ENCODE measurements around the gene LBH. TPM values are rescaled to one million over a fixed set of nuclear protein-coding genes. Genes with fewer than 3 reads are reported as not detected.

Gene LBH
- total and polyA plus RNA-seq, 4 donors = 56.1 to 213 (median 94.5) TPM

DNA sequence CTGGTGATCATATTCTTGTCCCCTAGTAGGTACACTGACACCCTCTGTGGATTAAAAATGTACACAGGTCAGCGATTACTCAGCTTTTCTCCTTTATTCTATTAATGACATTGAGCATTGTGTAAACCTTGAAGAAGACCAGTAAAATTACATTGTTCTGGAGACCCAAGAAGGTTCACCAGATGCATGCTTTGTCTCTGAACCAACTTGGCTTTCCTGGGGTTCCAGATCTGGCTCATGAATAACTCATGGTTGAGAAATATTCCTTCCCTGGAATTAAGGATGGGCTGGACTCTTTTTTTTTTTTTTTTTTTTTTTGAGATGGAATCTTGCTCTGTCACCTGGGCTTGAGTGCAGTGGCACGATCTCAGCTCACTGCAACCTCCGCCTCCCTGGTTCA lies 11.9 kb downstream of the LBH start:
- intact Hi-C loops (cut with DNase I) = no loop called here
- 96 to 98% methylated on average over 3 of the region's 3 CpGs for WGBS, 2 donors
- no peak for DNase-seq
- Histone ChIP-seq H3K27me3 (ENCODE audit: control insufficient read depth in 1 of 2, insufficient read depth in 2 of 2, low read length in 1 of 2) (no peaks in the 10 kb centered on the region), H3K4me3 (ENCODE audit: low read length in 2 of 2) (no peak overlapping the region), H3K27ac (ENCODE audit: low read depth in 1 of 2, low read length in 2 of 2) (no peak overlapping the region), H3K36me3 (ENCODE audit: control insufficient read depth in 1 of 2, insufficient read depth in 2 of 2, low read length in 1 of 2) (peaks cover 0 to 4% of the 10 kb centered on the region in 2 donors), H3K4me1 (ENCODE audit: control insufficient read depth in 1 of 2, insufficient read depth in 2 of 2, low read length in 2 of 2) (peaks cover 6 to 9% of the 10 kb centered on the region in 2 donors), H3K9me3 (ENCODE audit: control insufficient read depth, low read length) (no peaks in the 10 kb centered on the region)
- no peak for ATAC-seq (ENCODE audit: low FRiP score)

DNA sequence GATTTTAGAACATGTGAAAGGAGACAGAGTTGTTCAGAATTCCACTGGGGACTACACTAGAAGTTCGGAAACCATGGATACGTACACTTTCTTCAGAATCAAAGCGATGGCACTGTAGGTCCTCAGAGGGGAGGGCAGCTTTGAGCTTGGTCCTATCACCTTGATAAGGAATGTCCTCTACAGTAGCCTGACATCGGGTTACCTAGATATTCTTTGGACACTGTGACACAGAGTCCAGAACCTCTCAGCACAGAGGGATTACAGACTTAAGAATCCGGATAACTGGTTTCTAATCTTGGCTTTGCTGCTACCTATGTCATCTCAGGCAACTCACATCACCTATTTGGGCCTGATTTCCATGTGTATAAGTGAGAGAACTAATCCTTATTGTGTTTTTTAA lies 14.0 kb downstream of the LBH start:
- Histone ChIP-seq H3K36me3 (ENCODE audit: control insufficient read depth in 1 of 2, insufficient read depth in 2 of 2, low read length in 1 of 2) (no peaks in the 10 kb centered on the region), H3K4me3 (ENCODE audit: low read length in 2 of 2) (no peak overlapping the region), H3K9me3 (ENCODE audit: control insufficient read depth, low read length) (no peaks in the 10 kb centered on the region), H3K27ac (ENCODE audit: low read depth in 1 of 2, low read length in 2 of 2) (no peak overlapping the region), H3K4me1 (ENCODE audit: control insufficient read depth in 1 of 2, insufficient read depth in 2 of 2, low read length in 2 of 2) (peaks cover 4 to 6% of the 10 kb centered on the region in 2 donors), H3K27me3 (ENCODE audit: control insufficient read depth in 1 of 2, insufficient read depth in 2 of 2, low read length in 1 of 2) (no peaks in the 10 kb centered on the region)
- intact Hi-C loops (cut with DNase I) = no loop called here
- ATAC-seq (ENCODE audit: low FRiP score) (no peak), DNase-seq (no peak)
- WGBS, 2 donors = 86 to 93% methylated on average over 5 of the region's 5 CpGs

DNA sequence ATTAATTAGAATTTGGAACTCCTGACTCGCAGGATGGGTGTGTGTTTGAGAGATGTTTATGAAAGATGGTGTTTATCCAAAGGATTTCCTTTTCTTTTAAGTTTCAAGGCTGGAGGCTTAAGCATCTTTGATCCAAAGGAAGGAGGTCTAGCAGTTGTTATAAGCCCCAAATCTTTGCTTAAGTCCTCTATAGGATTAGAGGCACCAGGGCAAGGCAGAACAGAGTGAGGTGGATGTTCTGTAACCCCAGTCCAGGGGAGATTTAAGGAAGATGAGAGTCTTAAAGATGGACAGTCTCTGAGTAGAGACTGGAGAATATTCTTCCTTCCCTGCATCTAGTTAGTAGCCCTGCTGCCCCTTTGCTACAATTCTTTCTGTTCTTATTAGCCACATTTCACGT lies 17.5 kb downstream of the LBH start:
- Histone ChIP-seq H3K36me3 (ENCODE audit: control insufficient read depth in 1 of 2, insufficient read depth in 2 of 2, low read length in 1 of 2) (no peaks in the 10 kb centered on the region), H3K27me3 (ENCODE audit: control insufficient read depth in 1 of 2, insufficient read depth in 2 of 2, low read length in 1 of 2) (no peaks in the 10 kb centered on the region), H3K4me3 (ENCODE audit: low read length in 2 of 2) (no peak overlapping the region), H3K9me3 (ENCODE audit: control insufficient read depth, low read length) (no peaks in the 10 kb centered on the region), H3K4me1 (ENCODE audit: control insufficient read depth in 1 of 2, insufficient read depth in 2 of 2, low read length in 2 of 2) (peaks cover 6 to 9% of the 10 kb centered on the region in 2 donors), H3K27ac (ENCODE audit: low read depth in 1 of 2, low read length in 2 of 2) (no peak overlapping the region)
- DNase-seq = no peak
- intact Hi-C loops (cut with DNase I) = no loop called here
- ATAC-seq (ENCODE audit: low FRiP score) = no peak
- 84 to 90% methylated on average over 2 of the region's 2 CpGs for whole genome bisulfite sequencing, 2 donors

DNA sequence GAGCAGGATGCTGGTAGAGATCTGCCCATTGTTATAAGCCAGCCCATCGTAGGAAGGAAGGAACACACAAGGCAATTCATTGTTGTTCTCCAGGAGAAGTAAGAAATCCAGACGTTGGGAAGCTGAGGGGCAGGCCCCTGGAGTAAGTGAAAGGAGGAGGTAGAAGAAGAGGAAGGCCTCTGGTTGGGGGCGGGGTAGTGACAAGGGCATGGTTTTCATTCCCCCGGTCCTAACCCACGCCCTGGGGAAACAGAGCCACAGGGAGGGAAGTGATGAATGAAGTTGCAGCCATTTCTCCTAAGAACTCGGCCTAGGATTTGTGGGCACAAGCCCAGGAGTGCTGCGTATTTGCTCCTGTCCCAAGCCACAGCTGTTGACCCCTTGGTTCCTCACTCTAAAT lies 18.0 kb downstream of the LBH start:
- DNase-seq = no peak
- H3K4me1 ChIP-seq (ENCODE audit: control insufficient read depth in 1 of 2, insufficient read depth in 2 of 2, low read length in 2 of 2) = peaks cover 6% of the 10 kb centered on the region in 2 donors
- no peaks in the 10 kb centered on the region for H3K9me3 ChIP-seq (ENCODE audit: control insufficient read depth, low read length)
- H3K4me3 ChIP-seq (ENCODE audit: low read length in 2 of 2) = no peak overlapping the region
- intact Hi-C loops (cut with DNase I) = no loop called here
- H3K27ac ChIP-seq (ENCODE audit: low read depth in 1 of 2, low read length in 2 of 2) = no peak overlapping the region
- ATAC-seq (ENCODE audit: low FRiP score) = no peak
- no peaks in the 10 kb centered on the region for H3K27me3 ChIP-seq (ENCODE audit: control insufficient read depth in 1 of 2, insufficient read depth in 2 of 2, low read length in 1 of 2)
- H3K36me3 ChIP-seq (ENCODE audit: control insufficient read depth in 1 of 2, insufficient read depth in 2 of 2, low read length in 1 of 2) = no peaks in the 10 kb centered on the region
- WGBS, 2 donors = 74 to 75% methylated on average over 7 of the region's 7 CpGs

DNA sequence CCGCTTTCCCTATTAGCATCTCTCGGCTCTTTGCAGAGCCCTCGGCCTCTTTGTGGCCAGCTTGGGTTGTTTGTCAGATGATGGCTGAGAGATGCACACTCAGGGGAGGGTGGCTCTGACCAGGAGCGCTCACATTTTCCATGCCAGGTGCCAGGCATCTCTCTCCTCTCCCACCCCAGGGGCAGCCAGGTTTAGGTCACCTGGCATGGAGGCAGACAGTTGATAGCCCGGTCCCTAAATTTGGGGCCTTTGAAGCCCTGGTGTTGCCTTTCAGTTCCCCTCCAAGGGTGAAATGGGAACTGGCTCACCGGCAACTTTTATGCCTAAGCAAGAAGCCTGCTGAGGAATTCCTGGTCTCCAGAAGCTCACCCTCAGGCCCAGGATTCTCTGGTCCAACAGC lies 19.1 kb downstream of the LBH start:
- intact Hi-C loops (cut with DNase I) = no loop called here
- no peak for DNase-seq
- H3K4me1 ChIP-seq (ENCODE audit: control insufficient read depth in 1 of 2, insufficient read depth in 2 of 2, low read length in 2 of 2) = peaks cover 6% of the 10 kb centered on the region in 2 donors
- no peak overlapping the region for H3K27ac ChIP-seq (ENCODE audit: low read depth in 1 of 2, low read length in 2 of 2)
- H3K36me3 ChIP-seq (ENCODE audit: control insufficient read depth in 1 of 2, insufficient read depth in 2 of 2, low read length in 1 of 2) = no peaks in the 10 kb centered on the region
- no peaks in the 10 kb centered on the region for H3K27me3 ChIP-seq (ENCODE audit: control insufficient read depth in 1 of 2, insufficient read depth in 2 of 2, low read length in 1 of 2)
- 95% methylated on average over 6 of the region's 6 CpGs for WGBS, 2 donors
- no peak overlapping the region for H3K4me3 ChIP-seq (ENCODE audit: low read length in 2 of 2)
- H3K9me3 ChIP-seq (ENCODE audit: control insufficient read depth, low read length) = no peaks in the 10 kb centered on the region
- no peak for ATAC-seq (ENCODE audit: low FRiP score)

DNA sequence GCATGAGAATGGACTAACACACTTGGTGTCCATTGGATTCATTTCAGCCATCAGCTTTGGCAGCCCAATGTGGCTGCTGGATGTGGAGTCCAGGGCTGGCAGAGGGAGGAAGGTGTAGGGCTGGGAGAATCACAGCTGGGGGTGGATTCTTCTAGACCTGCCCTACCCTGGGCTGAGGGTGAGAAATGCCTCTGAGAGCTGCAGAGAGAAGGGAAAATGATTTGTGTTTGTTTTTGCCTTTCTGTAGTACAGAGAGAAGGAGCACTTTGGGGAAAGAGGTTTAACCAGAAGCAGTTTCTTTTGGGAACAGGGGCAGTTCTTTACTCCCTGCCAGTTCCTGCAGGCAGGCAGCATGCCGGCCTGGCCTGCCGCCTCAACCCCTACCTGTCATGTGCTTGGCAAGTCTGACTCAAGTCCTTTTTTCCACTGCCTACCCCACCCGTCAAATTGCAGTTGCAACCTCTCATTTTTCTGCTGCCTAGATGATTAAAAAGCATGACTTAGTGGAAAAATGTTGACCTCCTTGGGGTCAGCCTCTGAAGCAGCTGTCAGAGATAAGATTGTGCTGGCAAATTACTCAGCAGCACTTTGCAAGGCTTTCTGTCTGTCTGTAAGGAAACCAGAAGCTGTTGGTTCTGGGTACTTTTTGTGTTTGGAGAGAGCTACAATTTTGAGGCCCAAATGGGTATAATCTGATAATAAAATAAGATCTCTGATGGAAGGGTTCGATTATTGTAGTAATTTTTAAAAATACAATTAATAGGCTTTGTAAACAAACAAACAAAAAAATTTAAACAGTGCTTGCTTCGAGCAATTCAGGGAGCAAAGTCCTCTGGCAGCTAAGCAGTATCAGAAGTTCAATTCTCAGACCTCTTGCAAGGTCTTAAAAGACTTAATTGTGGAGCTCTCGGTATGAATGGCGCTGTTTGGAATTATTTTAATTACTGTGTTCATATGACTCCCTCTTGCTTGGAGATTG lies 21.7 kb downstream of the LBH start:
- H3K36me3 ChIP-seq (ENCODE audit: control insufficient read depth in 1 of 2, insufficient read depth in 2 of 2, low read length in 1 of 2) = peaks cover 0 to 4% of the 10 kb centered on the region in 2 donors
- ATAC-seq (ENCODE audit: low FRiP score) (peak; percentile 82), DNase-seq (peak; percentile 85 to 86)
- intact Hi-C loops (cut with DNase I) = no loop called here
- no peaks in the 10 kb centered on the region for H3K9me3 ChIP-seq (ENCODE audit: control insufficient read depth, low read length)
- no peaks in the 10 kb centered on the region for H3K27me3 ChIP-seq (ENCODE audit: control insufficient read depth in 1 of 2, insufficient read depth in 2 of 2, low read length in 1 of 2)
- peak overlapping the region; percentile 22 to 66 for H3K27ac ChIP-seq (ENCODE audit: low read depth in 1 of 2, low read length in 2 of 2)
- peaks cover 6% of the 10 kb centered on the region in 2 donors for H3K4me1 ChIP-seq (ENCODE audit: control insufficient read depth in 1 of 2, insufficient read depth in 2 of 2, low read length in 2 of 2)
- 33 to 35% methylated on average over 7 of the region's 7 CpGs for WGBS, 2 donors
- no peak overlapping the region for H3K4me3 ChIP-seq (ENCODE audit: low read length in 2 of 2)

DNA sequence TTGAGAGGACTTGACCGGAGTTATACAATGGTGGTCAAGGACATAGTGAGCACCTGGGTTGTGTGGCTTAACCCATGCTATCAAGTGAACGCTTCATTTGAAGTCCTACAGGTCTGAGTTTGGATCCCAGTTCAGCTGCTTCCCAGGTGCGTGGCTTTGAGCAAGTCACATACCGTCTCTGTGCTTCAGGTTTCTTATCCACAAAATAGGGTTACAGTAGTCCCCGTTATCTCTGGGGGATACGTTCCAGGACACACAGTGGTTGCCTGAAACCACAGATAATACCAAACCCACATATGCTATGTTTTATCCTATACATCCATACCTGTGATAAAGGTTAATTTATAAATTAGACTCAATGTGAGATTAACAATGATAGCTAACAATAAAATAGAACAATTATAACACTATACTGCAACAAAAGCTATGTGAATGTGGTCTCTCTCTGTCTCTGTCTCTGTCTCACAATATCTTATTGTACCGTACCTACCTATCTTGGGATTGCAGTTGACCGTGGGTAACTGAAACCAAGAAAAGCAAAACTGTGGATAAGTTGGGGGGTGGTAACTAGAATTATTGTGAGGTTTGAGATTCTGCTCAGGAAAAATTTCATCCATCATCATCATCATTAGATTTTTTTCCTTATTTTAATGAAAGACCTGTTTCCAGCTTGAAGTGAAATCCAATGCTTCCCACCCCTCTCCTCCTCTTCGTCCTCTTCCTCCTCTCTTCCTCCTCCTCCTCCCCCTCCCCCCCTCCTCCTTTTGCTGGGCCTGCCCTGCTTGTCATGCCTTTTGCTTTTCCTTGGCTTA lies 22.7 kb downstream of the LBH start:
- Histone ChIP-seq H3K9me3 (ENCODE audit: control insufficient read depth, low read length) (no peaks in the 10 kb centered on the region), H3K4me3 (ENCODE audit: low read length in 2 of 2) (no peak overlapping the region), H3K27ac (ENCODE audit: low read depth in 1 of 2, low read length in 2 of 2) (peak overlapping the region in 1 of 2 donors; percentile 41), H3K4me1 (ENCODE audit: control insufficient read depth in 1 of 2, insufficient read depth in 2 of 2, low read length in 2 of 2) (peaks cover 3 to 6% of the 10 kb centered on the region in 2 donors), H3K36me3 (ENCODE audit: control insufficient read depth in 1 of 2, insufficient read depth in 2 of 2, low read length in 1 of 2) (peaks cover 4 to 10% of the 10 kb centered on the region in 2 donors), H3K27me3 (ENCODE audit: control insufficient read depth in 1 of 2, insufficient read depth in 2 of 2, low read length in 1 of 2) (no peaks in the 10 kb centered on the region)
- intact Hi-C loops (cut with DNase I) = no loop called here
- WGBS, 2 donors = 76 to 81% methylated on average over 9 of the region's 9 CpGs
- no peak for DNase-seq
- no peak for ATAC-seq (ENCODE audit: low FRiP score)

DNA sequence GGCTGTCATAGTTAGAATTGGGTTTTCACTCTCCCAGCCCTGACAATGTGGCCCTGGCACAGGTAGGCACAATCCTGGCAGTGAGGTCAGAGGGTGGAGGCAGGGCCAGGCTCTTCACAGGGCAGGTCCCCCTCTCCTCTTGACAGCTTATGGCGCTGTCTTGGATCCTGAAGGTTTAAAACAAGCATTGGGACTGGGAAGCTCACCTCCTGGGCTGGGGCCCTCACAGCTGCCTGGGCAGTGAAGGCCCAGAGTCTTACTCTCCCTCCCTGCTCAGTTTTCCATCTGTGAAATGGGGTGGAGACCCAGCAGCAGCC lies 23.3 kb downstream of the LBH start:
- Histone ChIP-seq H3K4me1 (ENCODE audit: control insufficient read depth in 1 of 2, insufficient read depth in 2 of 2, low read length in 2 of 2) (peaks cover 3 to 6% of the 10 kb centered on the region in 2 donors), H3K27me3 (ENCODE audit: control insufficient read depth in 1 of 2, insufficient read depth in 2 of 2, low read length in 1 of 2) (no peaks in the 10 kb centered on the region), H3K4me3 (ENCODE audit: low read length in 2 of 2) (no peak overlapping the region), H3K9me3 (ENCODE audit: control insufficient read depth, low read length) (no peaks in the 10 kb centered on the region), H3K36me3 (ENCODE audit: control insufficient read depth in 1 of 2, insufficient read depth in 2 of 2, low read length in 1 of 2) (peaks cover 4 to 10% of the 10 kb centered on the region in 2 donors), H3K27ac (ENCODE audit: low read depth in 1 of 2, low read length in 2 of 2) (no peak overlapping the region)
- WGBS, 2 donors = 100% methylated on average over 1 of the region's 1 CpG
- DNase-seq (no peak), ATAC-seq (ENCODE audit: low FRiP score) (no peak)
- intact Hi-C loops (cut with DNase I) = no loop called here

Measured in aorta (tissue), 5 donors.